ENCODE measurements around the gene SMIM10L2A.

Gene SMIM10L2A

GRCh38 chrX:135421932-135422809 is at the start of gene SMIM10L2A:
TSS of gene SMIM10L2A (plus strand) at chrX:135421944. CDS start at chrX:135422132, 188 bp downstream.
- peak within 1 kb of the TSS; percentile 37; the same call in 1 of the 2 replicates for H3K4me3 ChIP-seq (ENCODE audit: low read depth, low read length)
- DNase-seq (ENCODE audit: low read depth) = no peak
- TF ChIP-seq, protein P1, sequence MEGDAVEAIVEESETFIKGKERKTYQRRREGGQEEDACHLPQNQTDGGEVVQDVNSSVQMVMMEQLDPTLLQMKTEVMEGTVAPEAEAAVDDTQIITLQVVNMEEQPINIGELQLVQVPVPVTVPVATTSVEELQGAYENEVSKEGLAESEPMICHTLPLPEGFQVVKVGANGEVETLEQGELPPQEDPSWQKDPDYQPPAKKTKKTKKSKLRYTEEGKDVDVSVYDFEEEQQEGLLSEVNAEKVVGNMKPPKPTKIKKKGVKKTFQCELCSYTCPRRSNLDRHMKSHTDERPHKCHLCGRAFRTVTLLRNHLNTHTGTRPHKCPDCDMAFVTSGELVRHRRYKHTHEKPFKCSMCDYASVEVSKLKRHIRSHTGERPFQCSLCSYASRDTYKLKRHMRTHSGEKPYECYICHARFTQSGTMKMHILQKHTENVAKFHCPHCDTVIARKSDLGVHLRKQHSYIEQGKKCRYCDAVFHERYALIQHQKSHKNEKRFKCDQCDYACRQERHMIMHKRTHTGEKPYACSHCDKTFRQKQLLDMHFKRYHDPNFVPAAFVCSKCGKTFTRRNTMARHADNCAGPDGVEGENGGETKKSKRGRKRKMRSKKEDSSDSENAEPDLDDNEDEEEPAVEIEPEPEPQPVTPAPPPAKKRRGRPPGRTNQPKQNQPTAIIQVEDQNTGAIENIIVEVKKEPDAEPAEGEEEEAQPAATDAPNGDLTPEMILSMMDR (IDR thresholded peaks at IDR 0.05; ENCODE audit: low read depth, low read length, missing control alignments) = no peak

GRCh38 chrX:135373357-135373756 is 48.4 kb upstream of the SMIM10L2A start:
- no peak for DNase-seq (ENCODE audit: low read depth)
- H3K4me3 ChIP-seq (ENCODE audit: low read depth, low read length) = no peak overlapping the region
- TF ChIP-seq, protein P1 (IDR thresholded peaks at IDR 0.05; ENCODE audit: low read depth, low read length, missing control alignments) = no peak

DNA sequence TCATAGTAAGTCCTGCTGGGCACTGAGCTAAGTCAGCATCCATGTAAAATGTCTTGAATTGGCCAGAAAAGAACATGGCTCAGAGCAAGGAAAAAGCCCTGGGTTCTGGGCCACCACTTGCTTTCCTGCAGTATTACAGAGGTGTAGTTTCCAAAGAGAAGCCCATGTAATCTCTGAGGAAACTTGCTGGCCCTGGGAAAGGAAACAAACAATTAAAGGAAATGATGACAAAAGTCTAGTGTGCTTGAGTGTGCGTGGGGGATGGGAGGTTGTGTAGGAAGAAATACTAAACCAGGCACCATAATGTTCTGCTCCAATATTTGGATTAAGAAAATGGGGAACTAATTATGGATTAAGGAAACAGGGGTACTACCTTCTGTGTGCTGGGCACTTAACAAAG is 39.5 kb upstream of the SMIM10L2A start:
- DNase-seq (ENCODE audit: low read depth) = no peak
- TF ChIP-seq, protein P1 (IDR thresholded peaks at IDR 0.05; ENCODE audit: low read depth, low read length, missing control alignments) = no peak
- H3K4me3 ChIP-seq (ENCODE audit: low read depth, low read length) = no peak overlapping the region

- TF ChIP-seq, protein P1 (IDR thresholded peaks at IDR 0.05; ENCODE audit: low read depth, low read length, missing control alignments) = no peak
- DNase-seq (ENCODE audit: low read depth) = no peak
These were observed 38.5 kb upstream of the SMIM10L2A start for GRCh38 chrX:135383249-135383648.

DNA sequence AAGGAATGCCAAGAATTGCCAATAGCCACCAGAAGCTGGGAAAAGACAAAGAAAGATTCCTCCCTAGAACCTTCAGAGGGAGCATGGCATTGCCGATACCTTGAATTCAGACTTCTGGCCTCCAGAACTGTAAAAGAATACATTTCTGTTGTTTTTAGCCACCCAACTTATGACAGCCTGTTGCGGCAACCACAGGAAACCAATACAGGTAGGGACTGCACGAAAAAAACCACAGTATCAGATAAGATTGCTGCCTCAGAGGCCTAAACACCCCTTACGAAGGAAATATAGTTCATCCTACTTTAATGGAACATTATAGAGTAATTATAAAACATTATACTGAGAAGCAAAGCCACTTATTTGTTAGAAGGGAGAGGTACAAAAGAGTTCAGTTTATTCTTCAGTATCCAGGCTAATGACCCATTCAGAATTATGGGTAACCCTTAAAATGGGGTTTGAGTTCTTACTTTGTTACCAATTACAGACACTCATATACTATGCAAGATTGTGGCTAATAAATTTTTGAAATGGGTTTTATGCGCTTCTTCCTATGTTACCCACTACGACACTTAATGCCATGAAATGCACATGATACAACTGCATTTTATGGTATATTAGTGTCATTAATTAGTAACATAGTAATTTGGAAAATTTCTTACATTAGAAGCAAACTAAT is 37.4 kb upstream of the SMIM10L2A start:
- H3K4me3 ChIP-seq (ENCODE audit: low read depth, low read length) = no peak overlapping the region
- no peak for DNase-seq (ENCODE audit: low read depth)
- TF ChIP-seq, protein P1 (IDR thresholded peaks at IDR 0.05; ENCODE audit: low read depth, low read length, missing control alignments) = no peak

More at GRCh38 chrX:135383249-135383648, 38.5 kb upstream of the SMIM10L2A start:
- no peak overlapping the region for H3K4me3 ChIP-seq (ENCODE audit: low read depth, low read length)

- no peak overlapping the region for H3K4me3 ChIP-seq (ENCODE audit: low read depth, low read length)
- TF ChIP-seq, protein P1 (IDR thresholded peaks at IDR 0.05; ENCODE audit: low read depth, low read length, missing control alignments) = no peak
- DNase-seq (ENCODE audit: low read depth) = no peak
These were observed 32.9 kb upstream of the SMIM10L2A start for GRCh38 chrX:135388841-135389240.
